GM12872 (cell line): Measurements from ENCODE around the gene CCDC87.

Experiments used
- CTCF ChIP-seq: IDR thresholded peaks from 3 replicates; pipeline ENCODE4 v1.5.1; 2011; ENCODE audit warnings: low read depth, mild to moderate bottlenecking, low read length, moderate library complexity; ENCODE audit not compliant: insufficient read depth

Gene CCDC87

DNA sequence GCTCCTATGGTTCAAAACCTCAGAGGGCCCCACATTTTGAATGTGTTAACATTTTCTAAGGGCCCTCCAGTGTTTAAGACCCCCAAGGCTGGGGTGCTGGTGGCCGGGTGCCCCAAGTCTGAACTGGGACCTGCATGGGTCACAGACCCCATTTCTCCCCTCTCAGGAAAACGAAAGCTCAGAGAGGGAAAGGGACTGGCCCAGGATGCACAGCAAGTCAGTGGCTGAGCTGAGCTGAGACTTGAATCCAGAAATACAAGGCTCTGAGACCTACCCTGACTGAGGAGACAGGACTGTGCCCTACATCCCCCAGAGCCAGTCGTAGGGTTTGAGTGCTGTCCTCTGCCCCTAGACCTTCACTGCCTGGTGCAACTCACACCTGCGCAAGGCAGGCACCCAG lies 42.0 kb downstream of the CCDC87 start:
- TF ChIP-seq CTCF, result no peak

DNA sequence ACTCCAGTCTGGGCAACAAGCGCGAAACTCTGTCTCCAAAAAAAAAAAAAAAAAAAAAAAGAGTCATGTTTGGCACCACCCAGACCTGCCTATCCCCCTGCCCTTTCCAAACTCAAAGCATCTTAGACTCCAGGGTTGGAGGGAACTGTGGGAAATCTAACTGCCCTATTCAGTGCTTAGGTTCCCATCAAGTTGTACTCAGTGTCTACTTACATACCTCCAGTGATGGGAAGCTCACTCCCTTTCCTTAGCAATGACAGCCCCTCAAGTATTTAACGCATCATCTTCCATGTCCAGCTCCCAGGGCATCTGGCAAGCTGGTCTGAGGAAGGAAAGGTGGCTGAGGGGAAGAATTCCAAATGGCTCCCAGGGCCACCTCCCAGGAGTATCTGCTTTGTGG lies 43.2 kb downstream of the CCDC87 start:
- no peak for TF ChIP-seq CTCF

DNA sequence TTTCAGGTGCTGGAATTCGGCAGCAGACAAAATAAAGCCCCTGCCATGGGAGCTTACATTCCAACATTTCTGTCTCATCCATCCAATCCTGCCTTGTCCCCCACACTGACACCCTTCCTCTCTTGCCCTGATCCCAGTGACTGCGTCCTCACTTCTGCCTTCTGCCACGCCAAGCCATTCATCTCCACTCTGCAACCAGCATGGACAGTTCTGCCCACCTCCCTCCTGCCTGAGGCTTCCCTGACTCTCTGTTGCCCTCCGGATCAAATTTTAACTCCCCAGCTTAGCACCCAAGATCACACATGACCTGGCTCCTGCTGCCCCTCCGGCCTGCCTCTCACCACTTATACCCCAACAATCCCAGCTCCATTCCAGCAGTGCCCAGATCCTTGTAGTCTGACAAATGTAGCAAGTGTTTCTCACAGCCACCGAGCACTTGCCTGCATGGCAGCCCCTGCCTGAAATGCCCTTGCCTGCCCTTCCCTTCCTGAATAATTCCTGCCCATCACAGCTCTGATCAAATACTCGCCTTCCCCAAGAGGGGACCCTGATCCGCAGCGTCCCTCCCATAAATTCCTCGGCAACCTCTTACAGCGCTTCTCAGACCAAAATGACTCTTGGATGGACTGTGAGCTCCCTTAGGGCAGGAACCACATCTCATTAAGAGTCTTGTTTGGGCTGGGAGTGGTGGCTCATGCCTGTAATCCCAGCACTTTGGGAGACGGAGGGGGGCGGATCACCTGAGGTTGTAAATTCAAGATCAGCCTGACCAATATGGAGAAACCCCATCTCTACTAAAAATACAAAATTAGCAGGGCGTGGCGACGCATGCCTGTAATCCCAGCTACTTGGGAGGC lies 43.9 kb downstream of the CCDC87 start:
- no peak for TF ChIP-seq CTCF

DNA sequence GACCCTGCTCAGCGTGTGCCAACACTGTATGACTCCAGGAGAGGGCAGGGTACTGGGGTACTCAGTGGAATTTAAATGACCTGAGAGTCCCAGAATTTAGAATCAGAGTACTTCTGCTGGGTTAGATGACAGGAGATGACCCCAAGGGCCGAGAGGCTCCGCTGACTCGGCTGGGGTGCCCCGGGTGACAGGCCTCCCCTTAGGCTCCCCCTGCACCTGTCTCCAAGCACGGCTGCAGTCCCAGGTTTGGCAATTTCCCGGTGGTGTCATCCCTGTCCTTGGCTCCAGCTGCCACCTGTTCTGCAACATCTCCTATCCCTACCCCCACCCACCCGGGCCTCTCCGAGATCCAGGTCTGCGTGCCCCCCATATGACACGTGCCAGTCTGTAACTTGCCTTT lies 44.8 kb downstream of the CCDC87 start:
- no peak for TF ChIP-seq CTCF

- TF ChIP-seq CTCF, result no peak
Observed at GRCh38 chr11:66547662-66548009, 45.2 kb downstream of the CCDC87 start.

GRCh38 chr11:66546966-66547661 lies 45.7 kb downstream of the CCDC87 start:
- TF ChIP-seq CTCF, result no peak

DNA sequence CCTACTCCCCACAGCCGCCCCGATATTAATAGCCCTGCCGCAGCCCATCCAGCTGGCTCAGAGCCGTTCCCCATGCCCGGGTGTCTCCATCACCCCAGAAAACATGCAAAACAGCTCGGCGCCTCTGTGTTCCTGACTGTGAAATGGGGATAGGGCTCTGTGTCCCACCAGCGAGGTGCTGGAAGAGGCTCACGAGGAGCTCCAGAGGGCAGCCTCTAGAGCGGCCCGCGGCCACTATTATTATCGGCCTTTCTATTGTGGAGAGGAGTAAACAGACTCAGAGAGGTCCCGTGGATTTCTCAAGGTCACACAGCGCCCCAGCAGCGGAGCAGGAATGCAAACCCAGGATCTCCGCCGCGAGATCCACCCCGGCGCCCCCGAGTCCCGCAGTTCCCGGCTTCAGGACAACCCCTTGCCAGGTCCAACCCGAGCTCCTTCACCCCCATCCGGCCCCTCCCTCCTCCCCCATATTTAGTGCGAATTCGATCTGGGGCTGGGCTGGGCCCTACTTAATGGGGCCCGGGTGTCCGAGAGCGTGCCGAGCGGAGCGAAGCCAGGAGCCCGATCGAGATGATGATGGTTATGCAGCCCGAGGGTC lies 46.4 kb downstream of the CCDC87 start, which contains the start of gene ACTN3:
ACTN3 (plus strand) TSS at position 536 of the 598 bp plus-strand sequence; CDS start at position 571, 35 bp downstream.
- TF ChIP-seq CTCF, result no peak
